GM19438 (cell line): ENCODE data around the gene MTRF1.

Experiments
- ATAC-seq: cut with Tn5 transposase; IDR thresholded peaks from one replicate; pipeline ENCODE4 v1.9.1; 2021; ENCODE audit warnings: low read depth; ENCODE audit not compliant: unreplicated experiment

MTRF1 gene, protein sequence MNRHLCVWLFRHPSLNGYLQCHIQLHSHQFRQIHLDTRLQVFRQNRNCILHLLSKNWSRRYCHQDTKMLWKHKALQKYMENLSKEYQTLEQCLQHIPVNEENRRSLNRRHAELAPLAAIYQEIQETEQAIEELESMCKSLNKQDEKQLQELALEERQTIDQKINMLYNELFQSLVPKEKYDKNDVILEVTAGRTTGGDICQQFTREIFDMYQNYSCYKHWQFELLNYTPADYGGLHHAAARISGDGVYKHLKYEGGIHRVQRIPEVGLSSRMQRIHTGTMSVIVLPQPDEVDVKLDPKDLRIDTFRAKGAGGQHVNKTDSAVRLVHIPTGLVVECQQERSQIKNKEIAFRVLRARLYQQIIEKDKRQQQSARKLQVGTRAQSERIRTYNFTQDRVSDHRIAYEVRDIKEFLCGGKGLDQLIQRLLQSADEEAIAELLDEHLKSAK

DNA sequence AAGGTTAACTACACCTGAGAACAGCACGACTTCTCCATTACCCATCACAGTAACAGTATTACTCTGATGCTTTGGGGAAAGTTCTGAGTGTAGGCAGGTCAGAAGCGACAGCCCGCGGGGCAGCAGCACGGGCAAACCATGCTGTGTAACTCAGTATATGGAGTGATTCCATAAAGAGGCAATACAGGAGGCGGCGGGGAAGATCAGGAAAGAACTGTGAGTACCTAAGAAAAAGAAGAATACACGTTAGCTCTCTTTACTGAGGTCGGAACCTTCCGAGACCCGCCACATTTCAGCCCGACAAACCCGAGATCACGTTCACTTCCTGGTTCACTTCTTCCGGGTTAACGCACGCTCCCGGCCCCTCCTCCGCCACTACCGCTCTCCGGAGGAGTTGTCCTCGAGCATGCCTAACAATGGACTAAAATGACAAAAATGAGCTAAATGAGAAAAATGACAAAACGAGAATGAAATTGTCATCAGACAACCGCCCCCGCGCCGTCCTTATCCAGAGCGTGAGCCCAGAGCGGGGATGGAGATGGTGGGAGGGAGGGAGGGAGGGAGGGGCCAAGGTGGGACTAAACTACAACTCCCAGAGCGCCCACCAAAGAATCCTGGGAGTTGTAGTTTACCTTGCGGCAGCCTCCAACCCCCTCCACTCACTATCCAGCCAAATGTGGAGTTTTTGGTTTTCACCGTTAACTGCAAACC lies at the start of gene MTRF1:
TSS of gene MTRF1 (minus strand) at position 316 of the 711 bp plus-strand sequence. CDS start 2,669 bp downstream, outside the sequence.
- ATAC-seq, result peak; percentile 97

DNA sequence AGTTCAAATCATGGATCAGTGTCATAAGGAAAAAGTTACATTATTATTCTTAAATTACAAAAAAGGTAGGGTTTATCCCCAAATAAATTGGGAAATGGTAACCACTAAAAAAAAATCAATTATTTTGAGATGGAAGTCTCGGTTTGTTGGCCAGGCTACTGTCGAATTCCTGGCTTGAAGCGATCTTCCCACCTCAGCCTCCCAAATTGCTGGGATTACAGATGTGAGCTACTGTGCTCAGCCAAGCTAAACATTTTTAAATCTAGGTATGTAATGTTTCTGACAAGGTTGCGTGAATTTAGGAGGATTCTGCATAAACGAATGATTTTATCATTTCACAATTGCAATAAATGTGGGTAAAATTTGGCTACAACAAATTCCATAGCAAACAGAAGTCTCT lies 49.7 kb upstream of the MTRF1 start:
- no peak for ATAC-seq

DNA sequence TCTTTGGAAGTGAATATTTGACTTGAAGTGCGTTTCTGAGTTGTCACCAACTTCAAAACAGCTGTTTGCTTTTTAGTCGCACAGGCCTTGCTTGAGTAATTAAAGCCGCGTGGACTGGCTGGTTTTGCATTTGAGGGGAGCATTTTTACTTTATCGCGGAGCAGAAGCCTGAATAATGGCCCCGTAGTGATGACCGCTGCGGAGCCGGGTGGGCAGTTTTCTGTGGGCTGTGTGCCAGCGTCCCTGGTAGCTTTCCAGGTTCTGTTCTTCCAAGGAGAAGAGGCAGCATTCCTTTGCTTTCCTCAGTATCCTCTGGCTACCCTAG lies 48.8 kb upstream of the MTRF1 start:
- ATAC-seq, result no peak

DNA sequence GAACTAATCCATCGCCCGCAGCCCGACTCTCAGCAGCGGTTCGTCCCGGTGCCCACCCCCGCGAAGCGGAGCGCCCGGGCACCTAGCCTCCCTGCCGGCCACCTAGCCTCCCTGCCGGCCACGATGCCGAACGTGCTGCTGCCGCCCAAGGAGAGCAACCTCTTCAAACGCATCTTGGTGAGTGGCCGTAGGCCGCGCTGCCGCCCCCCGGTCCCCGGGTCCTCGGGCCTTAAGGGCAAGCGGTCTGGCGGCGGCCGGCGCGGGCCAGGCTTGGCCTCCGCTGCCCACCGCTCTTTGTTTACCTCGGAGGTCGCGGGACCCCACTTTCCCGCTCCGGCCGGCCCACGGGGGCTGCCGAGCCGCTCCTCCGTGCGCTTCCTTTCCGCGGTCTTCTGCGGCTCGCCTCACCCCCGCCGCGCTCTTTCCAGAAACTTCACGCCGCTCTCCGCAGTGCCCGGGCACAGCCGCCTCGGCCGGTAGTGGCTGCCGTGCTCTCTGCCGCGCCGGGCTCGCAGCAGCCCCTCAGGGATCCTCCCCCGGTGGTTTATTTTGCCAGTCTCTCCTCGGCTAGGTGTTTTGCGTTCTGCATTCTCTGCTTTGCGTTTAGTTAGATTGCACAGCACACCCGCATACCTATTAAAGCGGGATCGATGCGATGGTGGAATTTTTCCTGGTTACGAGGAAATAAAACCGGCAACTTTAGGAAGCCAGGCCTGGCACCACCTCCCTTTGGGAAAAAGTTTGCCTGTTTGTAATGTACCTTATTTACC lies 48.2 kb upstream of the MTRF1 start:
- ATAC-seq, result peak; percentile 49

DNA sequence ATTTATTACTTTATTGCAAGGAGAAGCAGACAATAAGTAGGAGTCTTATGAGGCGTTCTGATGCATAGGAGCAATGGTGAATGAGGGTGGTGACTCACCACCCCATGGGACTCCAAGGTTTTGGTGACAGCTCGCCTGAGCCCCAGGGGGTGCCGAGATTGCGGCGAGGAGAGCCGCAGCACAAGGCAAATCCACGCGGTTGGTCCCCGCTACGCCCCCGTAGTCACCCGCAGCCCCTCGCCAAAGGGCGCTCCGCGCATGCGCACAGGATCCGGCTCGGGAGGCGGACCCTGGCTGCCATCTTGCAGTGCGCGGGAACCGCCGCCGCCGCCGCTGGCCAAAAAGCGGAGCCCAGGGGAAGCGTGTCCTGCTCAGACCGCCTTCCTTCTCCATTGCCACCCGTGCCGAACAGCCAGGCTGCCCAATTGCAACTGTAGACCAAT lies 47.6 kb upstream of the MTRF1 start, which contains the start of gene NAA16:
TSS of gene NAA16 (plus strand) at position 305 of the 443 bp plus-strand sequence. CDS start 262 bp downstream, outside the sequence.
- peak; percentile 73 for ATAC-seq

DNA sequence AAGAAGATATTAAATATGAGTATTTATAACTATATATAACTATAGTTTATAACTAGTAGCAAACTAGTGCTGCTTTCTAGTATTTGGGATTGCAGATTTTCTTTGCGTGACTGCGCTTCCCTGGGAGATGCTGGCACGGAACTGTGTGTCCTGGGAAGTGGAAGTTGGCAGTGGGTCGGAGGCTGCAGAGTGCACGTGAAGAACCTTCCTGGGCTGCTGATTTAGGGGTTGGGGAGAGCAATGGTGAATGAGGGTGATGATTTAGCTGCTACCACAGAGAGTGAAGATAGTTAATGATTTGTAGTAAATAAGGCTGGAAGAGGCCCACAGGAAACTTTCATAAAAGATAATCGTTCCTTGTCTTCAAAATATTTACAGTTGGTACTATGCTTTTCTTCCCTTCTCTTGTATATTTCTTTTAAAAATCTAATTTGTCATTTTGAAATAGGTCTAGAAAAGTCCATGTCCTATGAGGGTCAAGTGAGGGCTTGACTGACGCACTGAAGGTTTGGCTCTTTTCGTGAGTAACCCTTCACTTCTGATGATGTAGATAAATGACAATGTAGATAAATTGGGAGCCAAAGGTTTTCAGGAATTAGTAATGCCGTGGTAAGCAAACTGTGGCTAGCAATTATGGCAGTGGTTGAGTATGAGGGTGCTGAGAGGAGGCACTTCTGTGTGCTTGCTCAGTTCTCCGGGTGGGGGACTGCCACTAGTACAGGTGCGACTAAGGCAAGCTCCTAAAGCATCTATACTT lies 44.7 kb upstream of the MTRF1 start:
- no peak for ATAC-seq

DNA sequence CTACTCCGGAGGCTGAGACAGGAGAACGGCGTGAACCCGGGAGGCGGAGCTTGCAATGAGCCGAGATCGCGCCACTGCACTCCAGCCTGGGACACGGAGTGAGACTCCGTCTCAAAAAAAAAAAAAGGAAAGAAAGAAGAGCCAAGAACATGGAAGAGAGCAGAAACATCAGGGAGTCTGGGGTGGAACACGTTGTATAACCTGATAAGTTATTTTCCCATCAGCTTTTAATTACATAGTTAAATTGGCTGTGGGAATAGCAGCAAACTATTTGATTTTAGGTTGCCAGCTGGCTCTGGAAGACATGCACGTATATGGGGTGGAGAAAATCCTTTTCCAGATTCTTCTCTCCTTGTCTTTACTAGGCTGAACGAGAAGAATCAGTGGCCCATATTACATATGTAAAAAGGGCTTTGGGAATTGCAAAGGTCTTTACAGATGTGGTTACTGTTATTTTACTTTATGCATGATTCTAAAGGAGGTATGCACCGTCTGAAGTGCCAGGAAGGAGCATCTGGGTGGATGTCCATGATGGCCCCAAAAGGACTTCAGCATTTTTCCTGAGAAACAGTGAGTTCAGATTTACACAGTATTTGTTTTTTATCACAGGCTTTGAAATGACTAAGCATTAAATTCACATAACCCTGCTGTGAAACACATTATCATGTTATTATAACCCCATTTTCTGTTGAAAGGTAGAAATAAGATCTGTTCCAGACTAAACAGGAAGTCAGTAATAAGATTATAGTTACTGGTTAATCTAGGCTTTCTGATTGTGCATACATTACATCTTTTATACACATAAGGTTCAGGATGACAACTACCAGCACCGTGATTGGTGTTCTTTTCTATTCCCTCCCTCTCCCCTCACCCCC lies 43.1 kb upstream of the MTRF1 start:
- no peak for ATAC-seq

DNA sequence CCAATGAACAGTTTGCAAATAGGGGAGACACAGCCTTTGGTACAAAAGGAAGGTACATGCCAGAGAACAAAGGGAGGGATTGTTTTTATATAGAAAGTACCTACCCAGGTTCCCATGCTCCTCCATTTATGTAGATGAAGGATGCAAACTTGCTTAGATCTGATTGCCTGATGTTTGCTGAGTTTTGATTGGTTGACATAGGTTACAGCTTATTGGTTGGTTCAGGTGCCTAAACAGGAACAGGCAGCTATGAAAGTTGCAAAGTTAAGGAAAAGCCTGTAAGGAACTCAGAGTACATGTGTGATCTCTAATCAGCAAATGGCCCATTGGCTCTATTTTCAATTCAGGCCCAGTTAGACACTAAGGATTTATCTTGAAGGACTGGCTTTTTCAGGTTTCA lies 41.2 kb upstream of the MTRF1 start:
- ATAC-seq, result no peak

DNA sequence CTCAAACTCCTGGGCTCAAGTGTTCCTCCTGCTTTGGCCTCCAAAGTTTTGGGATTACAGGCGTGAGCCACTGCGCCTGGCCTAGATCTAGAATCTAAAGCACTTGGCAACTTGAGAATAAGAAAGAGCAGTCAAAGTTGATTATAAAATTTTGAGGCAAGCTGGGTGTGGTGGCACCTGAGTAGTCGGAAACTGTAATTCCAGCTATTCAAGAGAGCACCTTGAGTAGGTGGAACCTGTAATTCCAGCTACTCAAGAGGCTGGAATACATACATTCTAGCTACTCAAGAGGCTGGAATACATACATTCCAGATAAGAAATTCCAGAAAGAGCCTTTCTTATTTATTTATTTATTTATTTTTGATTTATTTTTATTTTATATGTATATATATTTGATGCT lies 39.4 kb upstream of the MTRF1 start:
- ATAC-seq, result no peak

DNA sequence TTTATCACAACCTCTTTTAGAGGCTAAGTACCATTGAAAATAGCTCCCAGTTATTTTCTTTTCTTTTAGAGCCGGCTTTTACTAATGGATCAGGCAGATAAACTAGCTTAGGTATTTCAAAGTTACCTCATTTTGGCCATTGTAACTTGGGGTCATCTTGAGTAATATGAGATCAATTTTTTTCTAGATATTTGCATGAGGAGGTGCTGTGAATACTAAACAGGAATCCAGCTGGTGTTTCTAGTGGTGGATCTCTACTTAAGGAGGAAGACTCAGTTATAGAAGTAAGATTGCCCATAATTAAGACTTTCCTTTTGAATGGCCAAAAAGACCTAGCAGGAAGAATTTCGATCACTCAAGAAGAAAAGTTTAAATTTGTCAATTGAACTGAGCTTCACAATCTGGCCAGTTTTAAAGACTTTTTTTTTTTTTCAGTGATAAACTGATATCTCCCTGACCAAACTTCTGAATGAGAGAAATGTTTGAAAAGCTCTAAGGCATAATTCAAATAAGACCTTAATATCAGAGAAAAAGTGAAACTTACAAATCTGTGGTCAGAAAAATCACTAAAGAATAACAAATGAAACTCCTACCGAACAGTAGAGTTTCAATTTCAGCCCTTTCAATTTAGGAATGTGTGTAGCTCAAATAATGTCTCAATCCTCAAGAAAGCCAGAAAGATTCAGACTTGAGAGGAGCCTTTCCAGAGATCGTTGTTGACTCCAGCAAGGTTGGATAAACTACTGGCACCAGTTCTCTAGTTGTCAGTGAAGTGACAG lies 36.1 kb upstream of the MTRF1 start:
- ATAC-seq, result no peak

DNA sequence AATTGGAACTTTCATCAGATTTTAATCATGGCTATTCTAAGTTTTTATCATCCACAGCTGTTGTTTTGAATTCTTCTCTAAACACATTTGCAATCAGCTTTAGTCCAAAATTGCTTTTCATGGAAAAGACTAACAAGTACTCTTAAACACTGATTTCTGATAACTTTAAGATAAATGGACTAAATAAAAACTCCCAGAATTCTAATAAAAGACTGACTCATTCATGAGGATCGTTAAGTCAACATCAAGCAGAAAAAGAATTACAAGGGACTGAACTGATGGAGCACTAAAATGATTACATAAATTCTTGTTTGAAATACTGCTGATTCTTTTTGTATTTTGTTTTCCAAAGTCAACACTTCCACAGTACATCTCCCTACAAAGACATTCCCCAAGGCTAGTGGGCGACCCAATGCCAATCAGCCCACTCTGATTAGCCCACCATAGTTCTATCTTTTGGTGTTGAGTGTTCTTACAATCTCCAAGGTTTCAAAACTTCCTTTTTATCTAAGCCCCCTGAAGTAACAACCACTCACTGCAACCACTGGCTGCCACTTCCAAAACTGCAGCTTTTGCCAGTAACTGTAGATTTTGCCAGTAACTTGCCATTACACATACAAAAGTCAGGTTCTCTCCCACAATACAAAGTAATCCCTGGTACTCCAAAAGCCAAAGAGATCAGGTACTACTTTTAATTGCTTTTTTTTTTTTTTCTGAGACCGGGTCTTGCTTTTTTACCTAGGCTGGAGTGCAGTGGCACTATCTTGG lies 33.7 kb upstream of the MTRF1 start:
- no peak for ATAC-seq

DNA sequence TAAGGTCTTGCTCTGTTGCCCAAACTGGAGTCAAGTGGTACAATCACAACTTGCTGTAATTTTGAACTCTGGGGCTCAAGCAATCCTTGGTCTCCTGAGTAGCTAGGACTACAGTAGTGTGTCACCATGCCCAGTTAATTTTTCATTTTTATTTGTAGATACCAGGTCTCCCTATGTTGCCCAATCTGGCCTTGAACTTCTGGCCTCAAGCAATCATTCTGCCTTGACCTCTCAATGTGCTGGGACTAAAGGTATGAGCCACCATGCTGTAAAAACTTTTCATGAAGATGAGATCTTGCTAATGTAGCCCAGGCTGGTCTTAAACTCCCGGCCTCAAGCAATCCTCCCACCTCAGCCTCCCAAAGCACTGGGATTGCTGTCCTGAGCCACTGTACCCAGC lies 32.6 kb upstream of the MTRF1 start:
- no peak for ATAC-seq

DNA sequence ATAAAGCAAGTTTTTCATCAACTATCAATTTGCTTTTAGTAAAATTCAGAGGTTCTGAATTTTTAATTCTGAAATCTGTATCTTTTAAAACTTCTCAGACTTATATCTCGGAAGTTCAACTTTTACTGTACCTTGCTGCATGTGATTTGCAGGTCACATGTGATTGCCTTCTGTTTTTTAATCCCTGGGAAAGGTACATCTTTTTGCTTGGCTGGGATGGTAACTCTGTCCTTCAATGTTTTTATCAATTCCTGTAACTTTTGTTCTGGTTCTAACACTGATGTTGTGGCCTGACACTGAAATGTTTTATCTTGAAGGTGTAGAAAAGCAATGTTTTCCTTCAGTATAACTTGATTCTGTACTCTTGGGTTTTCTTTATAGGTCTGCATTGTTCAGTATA lies 31.5 kb upstream of the MTRF1 start:
- no peak for ATAC-seq

DNA sequence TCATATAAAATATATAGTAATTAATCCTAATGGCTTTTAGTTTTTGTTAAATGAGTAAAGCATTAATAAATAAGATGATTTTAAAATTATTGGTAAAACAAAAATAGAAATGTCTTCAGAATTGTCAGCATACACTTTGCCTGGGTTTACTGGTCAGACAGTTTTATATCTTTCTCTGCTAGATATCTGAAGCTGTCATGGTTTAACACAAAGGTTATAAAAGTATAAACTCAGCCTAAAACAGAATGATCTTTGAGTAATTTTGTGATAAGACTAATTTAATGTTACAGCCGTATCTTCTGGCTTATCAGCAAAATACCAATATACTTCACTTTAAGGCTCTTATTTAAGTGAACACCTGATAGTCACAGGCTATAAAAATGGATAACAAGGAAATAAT lies 29.9 kb upstream of the MTRF1 start:
- no peak for ATAC-seq

DNA sequence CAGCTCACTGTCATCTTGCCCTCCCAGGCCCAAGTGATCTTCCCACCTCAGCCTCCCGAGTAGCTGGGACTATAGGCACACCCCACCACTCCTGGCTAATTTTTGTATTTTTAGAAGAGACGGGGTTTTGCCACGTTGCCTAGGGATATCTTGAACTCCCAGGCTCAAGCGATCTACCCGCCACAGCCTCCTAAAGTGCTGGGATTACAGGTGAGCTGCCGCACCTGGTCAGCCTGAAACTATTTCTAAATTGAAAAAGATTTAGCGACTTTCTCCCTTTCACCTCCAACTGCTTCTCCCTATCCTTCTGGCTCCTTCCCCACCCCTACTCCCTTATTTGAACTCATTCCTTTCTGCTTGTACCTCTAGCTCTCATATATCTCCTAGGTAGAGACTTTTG lies 27.9 kb upstream of the MTRF1 start:
- no peak for ATAC-seq

DNA sequence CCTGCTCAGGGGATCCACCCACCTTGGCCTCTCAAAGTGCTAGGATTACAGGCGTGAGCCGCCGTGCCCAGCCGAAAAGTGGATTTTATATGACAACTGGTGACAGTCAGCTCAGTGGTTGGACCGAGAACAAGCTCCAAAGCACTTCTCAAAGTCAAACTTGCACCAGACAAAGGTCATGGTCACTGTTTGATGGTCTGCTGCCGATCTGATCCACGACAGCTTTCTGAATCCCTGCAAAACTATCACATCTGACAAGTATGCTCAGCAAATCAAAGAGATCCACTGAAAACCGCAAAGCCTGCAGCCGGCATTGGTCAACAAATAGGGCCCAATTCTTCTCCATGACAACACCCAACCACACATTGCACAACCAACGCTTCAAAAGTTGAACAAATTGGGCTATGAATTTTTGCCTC lies 26.1 kb upstream of the MTRF1 start:
- ATAC-seq, result no peak

DNA sequence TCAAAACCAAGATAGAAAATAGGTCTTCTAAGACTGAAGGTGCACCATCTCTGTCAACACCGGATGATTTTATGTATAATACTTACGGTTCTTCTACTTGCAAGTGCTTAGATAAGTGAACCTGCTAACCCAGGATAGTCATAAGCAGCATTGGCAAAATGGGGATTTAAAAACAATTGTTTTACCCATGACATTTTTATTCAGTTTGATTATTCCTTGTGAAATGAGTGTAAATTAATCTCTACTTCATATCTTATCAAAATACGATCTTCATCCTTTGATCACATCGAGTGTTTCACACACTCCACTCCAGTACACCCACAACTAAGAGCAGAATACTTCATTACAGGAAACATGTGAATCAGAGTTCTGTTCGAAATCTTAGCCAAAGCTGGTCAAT lies 23.0 kb upstream of the MTRF1 start:
- ATAC-seq, result no peak
